ENCODE results near the gene AGFG2. TPM values are rescaled to one million over a fixed set of nuclear protein-coding genes. Genes with fewer than 3 reads are reported as not detected.

AGFG2 gene
- total and polyA plus RNA-seq, 10 of the 15 experiments (the other 5 are each of a cell fraction or from before 2014, with no cell fraction given) = 0.90 to 71.5 (median 25.4) TPM

GRCh38 chr7:100538654-100539435 lies at the start of gene AGFG2 (continued):
- TF ChIP-seq MLLT1 (IDR thresholded peaks at IDR 0.05) = no peak
- TF ChIP-seq SREBF2 (IDR thresholded peaks at IDR 0.05; ENCODE audit: low read length) = no peak
- peak; percentile 74; the same call in 1 of the 2 replicates for TF ChIP-seq SMAD5 (IDR thresholded peaks at IDR 0.05; ENCODE audit: low read depth)
- TF ChIP-seq CTCF (IDR thresholded peaks at IDR 0.05 in 2 of 3, conservative IDR thresholded peaks at IDR 0.05 in 1 of 3; ENCODE audit: control insufficient read depth in 2 of 3, extremely low read depth in 1 of 3, insufficient read depth in 1 of 3, low read depth in 3 of 3, low read length in 3 of 3) = no peak
- TF ChIP-seq CBFB (IDR thresholded peaks at IDR 0.05; ENCODE audit: low read depth) = no peak
- TF ChIP-seq BACH1 (IDR thresholded peaks at IDR 0.05; ENCODE audit: borderline replicate concordance) = no peak
- TF ChIP-seq ZNF687 (IDR thresholded peaks at IDR 0.05) = no peak
- 0 out of 2 replicates have a peak, but pooled peaks have one; percentile 90 for TF ChIP-seq HDAC2 (IDR thresholded peaks at IDR 0.05)
- TF ChIP-seq EGR1 (IDR thresholded peaks at IDR 0.05; ENCODE audit: borderline replicate concordance in 1 of 2, low read depth in 2 of 2, low read length in 2 of 2) = peak in 1 of 2 experiments; percentile 94; a peak in 2 of 3 replicates
- TF ChIP-seq FOXK2 (IDR thresholded peaks at IDR 0.05) = no peak
- TF ChIP-seq MYC (IDR thresholded peaks at IDR 0.05; ENCODE audit: insufficient read depth, insufficient read length, insufficient replicate concordance, low read length, severe bottlenecking) = peak; percentile 70
- peak; percentile 59 for TF ChIP-seq FOS (IDR thresholded peaks at IDR 0.05; ENCODE audit: borderline replicate concordance, extremely low read depth, insufficient read length)
- TF ChIP-seq, protein P1, sequence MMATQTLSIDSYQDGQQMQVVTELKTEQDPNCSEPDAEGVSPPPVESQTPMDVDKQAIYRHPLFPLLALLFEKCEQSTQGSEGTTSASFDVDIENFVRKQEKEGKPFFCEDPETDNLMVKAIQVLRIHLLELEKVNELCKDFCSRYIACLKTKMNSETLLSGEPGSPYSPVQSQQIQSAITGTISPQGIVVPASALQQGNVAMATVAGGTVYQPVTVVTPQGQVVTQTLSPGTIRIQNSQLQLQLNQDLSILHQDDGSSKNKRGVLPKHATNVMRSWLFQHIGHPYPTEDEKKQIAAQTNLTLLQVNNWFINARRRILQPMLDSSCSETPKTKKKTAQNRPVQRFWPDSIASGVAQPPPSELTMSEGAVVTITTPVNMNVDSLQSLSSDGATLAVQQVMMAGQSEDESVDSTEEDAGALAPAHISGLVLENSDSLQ (IDR thresholded peaks at IDR 0.05) = peak; percentile 93
- no peak for TF ChIP-seq BCL11A (IDR thresholded peaks at IDR 0.05; ENCODE audit: low read depth, low read length)
- TF ChIP-seq RELA (IDR thresholded peaks at IDR 0.05; ENCODE audit: borderline replicate concordance, partially characterized antibody) = peak; percentile 28
- no peak for TF ChIP-seq SRF (IDR thresholded peaks at IDR 0.05; ENCODE audit: low read depth in 2 of 2, low read length in 2 of 2)
- peak; percentile 80 for TF ChIP-seq MAX (IDR thresholded peaks at IDR 0.05; ENCODE audit: low read depth, low read length)
- TF ChIP-seq IKZF1 (conservative IDR thresholded peaks at IDR 0.05) = peak; percentile 81
- no peak for TF ChIP-seq USF1 (IDR thresholded peaks at IDR 0.05; ENCODE audit: borderline replicate concordance, extremely low read length, insufficient read depth, low read depth, low read length)

Measured in GM12878 (cell line).